ENCODE measurements around the gene AGBL3.
"Not testable (repeated sequence)": the region's sequence is repeated elsewhere in the genome, so short reads cannot be mapped to it uniquely, and the experiment has no call there.

AGBL3 gene

DNA sequence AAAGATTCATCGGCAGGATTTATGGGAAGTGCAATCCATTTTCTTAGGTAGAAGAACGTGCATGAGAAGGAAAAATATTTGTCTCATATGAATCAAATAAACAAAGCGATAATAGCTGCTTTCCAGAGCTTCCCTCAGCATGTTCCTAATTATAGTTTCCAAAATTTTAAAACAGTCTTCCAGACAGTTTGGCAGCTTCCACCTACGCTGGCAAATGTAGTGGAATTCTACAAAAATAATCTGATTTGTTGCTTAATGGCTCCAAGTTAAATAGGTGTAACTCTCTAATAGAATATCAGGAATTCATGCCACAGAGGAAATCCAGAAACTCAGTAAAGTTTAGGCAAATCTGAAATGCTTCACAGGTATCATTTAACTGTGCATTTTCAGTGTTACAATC lies 23.3 kb upstream of the AGBL3 start:
- DNase-seq (ENCODE audit: low read depth), result no peak

GRCh38 chr7:134966691-134967090 lies 19.6 kb upstream of the AGBL3 start:
- DNase-seq (ENCODE audit: low read depth), result no peak

DNA sequence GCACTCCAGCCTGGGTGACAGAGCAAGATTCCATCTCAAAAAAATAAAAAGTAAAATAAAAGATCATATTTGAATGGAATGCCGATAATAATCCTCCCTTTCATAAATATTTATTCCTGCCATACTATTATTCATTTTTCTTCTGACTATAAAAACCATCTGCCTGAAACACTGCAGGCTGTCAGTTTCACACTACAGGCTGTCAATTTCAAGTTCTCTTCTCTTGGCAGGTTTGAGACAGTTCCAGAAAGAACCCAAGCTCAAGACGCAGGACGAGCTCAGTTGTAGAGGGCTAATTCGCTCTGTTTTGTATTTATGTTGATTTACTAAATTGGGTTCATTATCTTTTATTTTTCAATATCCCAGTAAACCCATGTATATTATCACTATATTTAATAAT lies 18.2 kb upstream of the AGBL3 start:
- DNase-seq (ENCODE audit: low read depth), result no peak

DNA sequence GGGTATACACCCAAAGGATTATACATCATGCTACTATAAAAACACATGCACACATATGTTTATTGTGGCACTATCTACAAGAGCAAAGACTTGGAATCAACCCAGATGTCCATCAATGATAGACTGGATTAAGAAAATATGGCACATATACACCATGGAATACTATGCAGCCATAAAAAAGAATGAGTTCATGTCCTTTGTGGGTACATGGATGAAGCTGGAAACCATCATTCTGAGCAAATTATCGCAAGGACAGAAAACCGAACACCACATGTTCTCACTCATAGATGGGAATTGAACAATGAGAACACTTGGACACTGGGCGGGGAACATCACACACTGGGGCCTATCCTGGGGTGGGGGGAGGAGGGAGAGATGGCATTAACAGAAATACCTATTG lies 4.7 kb upstream of the AGBL3 start:
- not testable (repeated sequence) for DNase-seq (ENCODE audit: low read depth)

DNA sequence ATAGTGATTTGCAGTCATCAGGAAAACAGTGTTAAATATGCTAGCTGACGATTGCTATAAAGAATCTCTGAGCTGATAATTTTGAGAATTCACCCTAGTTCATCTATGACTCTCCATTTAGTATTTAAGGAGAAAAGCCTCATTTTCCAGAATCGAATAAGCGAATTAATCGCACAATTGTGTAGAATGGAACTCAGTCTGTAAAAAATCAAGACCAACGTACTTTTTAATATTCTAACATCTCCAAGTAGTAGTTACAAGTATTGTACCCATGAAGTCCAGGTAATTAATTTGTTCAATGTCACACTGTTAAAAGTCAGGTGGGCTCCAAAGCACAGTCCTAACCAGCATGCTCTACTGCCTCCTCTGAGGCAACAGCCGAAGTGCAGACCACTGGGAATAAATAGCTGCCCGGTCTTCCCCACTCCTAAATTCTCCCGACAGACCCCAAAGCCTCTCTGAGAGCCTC lies 380 bp upstream of the AGBL3 start:
- DNase-seq (ENCODE audit: low read depth), result no peak

- DNase-seq (ENCODE audit: low read depth), result no peak
Observed at GRCh38 chr7:134988161-134988560, 1.9 kb downstream of the AGBL3 start.

GRCh38 chr7:134991469-134992339 lies 5.4 kb downstream of the AGBL3 start:
- DNase-seq (ENCODE audit: low read depth), result no peak

- no peak for DNase-seq (ENCODE audit: low read depth)
Observed at GRCh38 chr7:134992626-134993179, 6.4 kb downstream of the AGBL3 start.

DNA sequence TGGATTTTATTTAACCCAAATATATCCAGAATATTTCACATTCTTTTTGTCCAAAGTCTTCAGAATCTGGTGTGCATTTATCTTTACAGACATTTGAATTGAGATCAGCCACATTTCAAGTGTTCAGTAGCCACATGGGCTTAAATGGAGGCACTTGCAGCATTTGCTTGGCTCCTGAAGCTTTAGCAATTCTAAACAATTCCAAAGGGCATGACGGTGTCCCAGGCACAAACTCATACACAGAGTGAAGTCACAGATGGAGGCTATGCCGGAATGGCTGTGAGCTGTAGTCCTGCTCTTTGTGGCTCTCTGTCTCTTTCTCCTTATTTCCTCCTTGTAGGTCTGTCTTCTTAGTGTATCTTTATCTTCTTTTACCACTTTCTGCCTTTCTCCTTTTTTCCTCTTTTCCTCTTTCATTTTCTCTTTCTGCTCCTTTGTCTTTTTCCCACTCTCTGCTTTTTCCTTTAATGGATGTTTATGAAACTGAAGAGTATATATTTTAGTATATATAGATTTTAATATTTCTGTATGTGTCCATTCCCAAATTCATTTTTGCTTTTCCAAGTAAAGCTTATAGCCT lies 7.7 kb downstream of the AGBL3 start:
- no peak for DNase-seq (ENCODE audit: low read depth)

DNA sequence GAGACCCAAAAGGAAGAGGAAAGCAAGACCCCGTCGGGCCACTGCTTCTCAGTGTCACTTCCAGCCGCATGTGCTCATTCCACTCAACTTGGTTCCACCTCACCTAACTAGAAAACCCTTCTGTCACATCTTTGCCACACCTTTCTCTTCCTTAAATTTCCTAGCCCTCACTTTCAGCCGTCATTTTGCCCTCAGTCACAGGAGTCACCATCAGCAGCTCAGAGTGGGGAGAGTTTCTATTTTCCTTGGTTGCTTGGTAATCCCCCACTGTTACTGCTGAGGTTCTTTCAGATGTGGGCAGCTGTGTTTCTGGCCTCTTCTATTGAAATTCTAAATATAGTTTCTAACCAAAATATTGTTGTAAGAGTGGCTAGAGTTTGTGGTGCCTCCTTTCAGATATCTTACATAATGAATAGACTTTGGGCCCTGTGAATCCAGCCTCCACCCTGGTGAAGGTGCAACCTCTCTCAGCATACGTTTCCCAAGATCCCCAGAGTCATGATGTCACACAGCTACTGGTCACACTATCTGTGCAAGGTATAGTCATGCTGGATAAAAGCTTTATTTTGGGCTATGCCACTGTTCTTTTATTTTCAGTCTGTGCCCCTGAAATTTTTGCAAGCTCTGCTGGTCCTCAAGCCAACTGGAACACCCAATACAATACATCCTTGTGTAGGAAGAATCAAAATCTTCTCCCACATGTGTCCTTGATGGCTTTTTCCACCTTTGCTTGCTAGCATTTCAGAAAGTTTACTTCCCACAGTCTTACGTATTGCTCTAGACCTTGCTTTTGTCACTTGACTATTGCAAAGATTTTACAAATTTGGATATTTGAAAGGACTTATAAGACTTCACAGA lies 9.2 kb downstream of the AGBL3 start:
- no peak for DNase-seq (ENCODE audit: low read depth)

GRCh38 chr7:134996097-134996550 lies 9.8 kb downstream of the AGBL3 start:
- DNase-seq (ENCODE audit: low read depth), result no peak

- no peak for DNase-seq (ENCODE audit: low read depth)
Observed at GRCh38 chr7:134997214-134997885, 11.0 kb downstream of the AGBL3 start.

DNA sequence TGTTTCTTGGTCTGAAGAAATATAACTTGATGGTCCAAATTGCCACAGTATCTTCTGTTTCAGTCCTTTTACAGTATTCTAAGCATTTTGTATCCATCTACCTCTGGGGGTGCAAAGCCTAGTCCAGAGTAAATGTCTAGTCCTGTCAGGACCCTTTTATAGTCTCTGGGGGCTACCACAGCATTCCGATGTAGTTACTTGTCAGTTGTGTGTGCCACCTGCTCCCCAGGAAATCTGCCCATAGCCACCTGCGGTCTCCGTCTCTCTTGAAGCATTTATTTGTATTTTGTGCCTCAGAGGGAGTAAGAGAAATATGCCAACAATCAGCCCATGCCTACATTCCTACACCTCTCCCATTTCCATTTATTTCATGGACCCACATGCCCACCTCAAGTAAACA lies 12.8 kb downstream of the AGBL3 start:
- no peak for DNase-seq (ENCODE audit: low read depth)

- DNase-seq (ENCODE audit: low read depth), result no peak
Observed at GRCh38 chr7:135001390-135002165, 15.3 kb downstream of the AGBL3 start.

DNA sequence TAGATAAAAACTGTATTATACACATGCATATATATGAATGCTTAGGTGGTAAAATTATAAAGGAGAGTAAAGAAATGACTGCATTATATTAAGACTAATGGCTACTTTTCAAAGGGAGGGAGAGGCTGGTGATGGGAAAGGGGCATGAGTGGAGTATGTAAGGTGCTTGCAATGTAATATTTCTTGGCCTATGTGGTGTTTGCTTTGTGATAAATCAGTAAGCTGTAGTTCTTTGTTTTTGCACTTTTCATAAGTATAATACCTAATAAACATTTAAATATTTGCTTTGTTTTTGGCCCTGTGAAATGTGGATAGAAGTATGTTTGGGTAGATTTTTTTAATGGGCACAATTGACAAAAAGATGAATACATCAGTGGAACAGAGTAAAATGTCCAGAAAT lies 25.9 kb downstream of the AGBL3 start:
- DNase-seq (ENCODE audit: low read depth), result no peak

- no peak for DNase-seq (ENCODE audit: low read depth)
Observed at GRCh38 chr7:135023622-135024021, 37.3 kb downstream of the AGBL3 start.

- DNase-seq (ENCODE audit: low read depth), result no peak
Observed at GRCh38 chr7:135035252-135035651, 48.9 kb downstream of the AGBL3 start.

DNA sequence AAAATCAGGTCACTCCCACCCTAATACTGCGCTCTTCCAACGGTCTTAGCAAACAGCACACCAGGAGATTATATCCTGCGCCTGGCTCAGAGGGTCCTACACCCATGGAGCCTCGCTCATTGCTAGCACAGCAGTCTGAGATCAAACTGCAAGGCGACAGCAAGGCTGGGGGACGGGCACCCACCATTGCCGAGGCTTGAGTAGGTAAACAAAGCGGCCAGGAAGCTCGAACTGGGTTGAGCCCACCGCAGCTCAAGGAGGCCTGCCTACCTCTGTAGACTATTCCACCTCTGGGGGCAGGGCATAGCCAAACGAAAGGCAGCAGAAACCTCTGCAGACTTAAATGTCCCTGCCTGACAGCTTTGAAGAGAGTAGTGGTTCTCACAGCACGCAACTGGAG lies 80.7 kb downstream of the AGBL3 start:
- not testable (repeated sequence) for DNase-seq (ENCODE audit: low read depth)

- DNase-seq (ENCODE audit: low read depth), result no peak
Observed at GRCh38 chr7:135074096-135074495, 87.8 kb downstream of the AGBL3 start.

GRCh38 chr7:135074531-135074930 lies 88.2 kb downstream of the AGBL3 start:
- no peak for DNase-seq (ENCODE audit: low read depth)

DNA sequence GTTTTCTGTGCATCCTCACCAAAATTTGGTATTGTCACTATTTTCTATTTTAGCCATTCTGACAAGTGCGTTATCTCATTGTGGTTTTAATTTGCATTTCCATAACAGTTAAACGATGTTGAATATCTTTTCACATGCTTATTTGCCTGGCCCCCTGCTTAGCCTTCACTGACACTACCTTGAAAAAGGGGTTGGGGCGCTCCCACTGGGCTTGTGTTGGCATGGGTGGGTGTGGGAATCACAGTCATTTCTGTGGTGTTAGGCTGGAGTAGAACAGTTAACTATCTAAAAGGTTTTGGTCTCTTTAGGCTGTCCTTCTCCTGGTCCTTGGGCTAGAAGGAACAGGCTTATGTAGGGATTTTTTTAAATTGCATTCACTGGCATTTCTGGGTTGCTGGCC lies 89.4 kb downstream of the AGBL3 start:
- DNase-seq (ENCODE audit: low read depth), result no peak
